SU-DHL-6 (cell line): ENCODE data around the gene OR6M1.

Experiments used
- EZH2phosphoT487 ChIP-seq: fragments of 200-600 bp; sonication (generic), shearing (Covaris generic); conservative IDR thresholded peaks from 2 replicates; pipeline ENCODE4 v1.6.1; 2018; ENCODE audit warnings: mild to moderate bottlenecking, antibody characterized with exemption, low read length, moderate library complexity, mixed read lengths
- TF ChIP-seq, protein P1 (sequence below): fragments of 200-600 bp; sonication (generic); IDR thresholded peaks from one replicate; pipeline ENCODE4 v1.5.1; 2017; ENCODE audit warnings: antibody characterized with exemption, mild to moderate bottlenecking, low read length, moderate library complexity; ENCODE audit not compliant: insufficient read depth, poor library complexity, severe bottlenecking

- TF ChIP-seq EZH2phosphoT487 = no peak
- TF ChIP-seq, protein P1, sequence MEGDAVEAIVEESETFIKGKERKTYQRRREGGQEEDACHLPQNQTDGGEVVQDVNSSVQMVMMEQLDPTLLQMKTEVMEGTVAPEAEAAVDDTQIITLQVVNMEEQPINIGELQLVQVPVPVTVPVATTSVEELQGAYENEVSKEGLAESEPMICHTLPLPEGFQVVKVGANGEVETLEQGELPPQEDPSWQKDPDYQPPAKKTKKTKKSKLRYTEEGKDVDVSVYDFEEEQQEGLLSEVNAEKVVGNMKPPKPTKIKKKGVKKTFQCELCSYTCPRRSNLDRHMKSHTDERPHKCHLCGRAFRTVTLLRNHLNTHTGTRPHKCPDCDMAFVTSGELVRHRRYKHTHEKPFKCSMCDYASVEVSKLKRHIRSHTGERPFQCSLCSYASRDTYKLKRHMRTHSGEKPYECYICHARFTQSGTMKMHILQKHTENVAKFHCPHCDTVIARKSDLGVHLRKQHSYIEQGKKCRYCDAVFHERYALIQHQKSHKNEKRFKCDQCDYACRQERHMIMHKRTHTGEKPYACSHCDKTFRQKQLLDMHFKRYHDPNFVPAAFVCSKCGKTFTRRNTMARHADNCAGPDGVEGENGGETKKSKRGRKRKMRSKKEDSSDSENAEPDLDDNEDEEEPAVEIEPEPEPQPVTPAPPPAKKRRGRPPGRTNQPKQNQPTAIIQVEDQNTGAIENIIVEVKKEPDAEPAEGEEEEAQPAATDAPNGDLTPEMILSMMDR = no peak
Observed at GRCh38 chr11:123822032-123822431, 15.9 kb upstream of the OR6M1 start.
